SK-N-SH treated with all-trans-retinoic acid at 6 μM for 48 hours (cell line): Measurements from ENCODE around the gene LINGO3.
"Not testable (repeated sequence)": the region's sequence is repeated elsewhere in the genome, so short reads cannot be mapped to it uniquely, and the experiment has no call there.

Experiments
- ATAC-seq: fragments of 200-7000 bp; cut with Tn5 transposase; 3 replicates; pipeline ENCODE4 v1.9.1; 2020; ENCODE audit warnings: mild to moderate bottlenecking, moderate library complexity
- ARNTL ChIP-seq: fragments of 450-650 bp; formaldehyde crosslinking; IDR thresholded peaks from 2 replicates; pipeline ENCODE4 v1.5.0; 2020; ENCODE audit warnings: low read depth, mild to moderate bottlenecking, moderate library complexity, borderline replicate concordance
- BACH2 ChIP-seq: fragments of 250-450 bp; sonication (Bioruptor Pico); IDR thresholded peaks from 2 replicates; pipeline ENCODE4 v1.9.0; 2021; ENCODE audit warnings: mild to moderate bottlenecking, borderline replicate concordance
- CREB5 ChIP-seq: fragments of 250-450 bp; sonication (Bioruptor Pico); IDR thresholded peaks from 2 replicates; pipeline ENCODE4 v1.5.1; 2020; ENCODE audit warnings: low read depth, mild to moderate bottlenecking, moderate library complexity
- CSDC2 ChIP-seq: fragments of 250-450 bp; sonication (Bioruptor Pico); IDR thresholded peaks from 2 replicates; pipeline ENCODE4 v1.5.0; 2020; ENCODE audit warnings: mild to moderate bottlenecking, moderate library complexity
- CSRNP3 ChIP-seq: fragments of 250-450 bp; sonication (Bioruptor Pico); IDR thresholded peaks from 2 replicates; pipeline ENCODE4 v1.5.1; 2021; ENCODE audit warnings: mild to moderate bottlenecking, moderate library complexity
- ESRRG ChIP-seq: fragments of 250-450 bp; sonication (Bioruptor Pico); IDR thresholded peaks from 2 replicates; pipeline ENCODE4 v1.6.1; 2021; ENCODE audit warnings: mild to moderate bottlenecking
- GLIS3 ChIP-seq: fragments of 250-450 bp; sonication (Bioruptor Pico); IDR thresholded peaks from 2 replicates; pipeline ENCODE4 v1.5.0; 2020; ENCODE audit warnings: mild to moderate bottlenecking, moderate library complexity
- ISL1 ChIP-seq: fragments of 250-450 bp; sonication (Bioruptor Pico); IDR thresholded peaks from 2 replicates; pipeline ENCODE4 v2.1.2; 2022; ENCODE audit warnings: mild to moderate bottlenecking, moderate library complexity
- OSR1 ChIP-seq: fragments of 250-450 bp; sonication (Bioruptor Pico); IDR thresholded peaks from 2 replicates; pipeline ENCODE4 v1.8.0; 2022; ENCODE audit warnings: moderate library complexity, mild to moderate bottlenecking, inconsistent platforms
- PATZ1 ChIP-seq: fragments of 250-450 bp; sonication (Bioruptor Pico); IDR thresholded peaks from 2 replicates; pipeline ENCODE4 v1.8.0; 2020; ENCODE audit warnings: mild to moderate bottlenecking, moderate library complexity, borderline replicate concordance
- POU6F1 ChIP-seq: fragments of 250-450 bp; sonication (Bioruptor Pico); IDR thresholded peaks from 2 replicates; pipeline ENCODE4 v1.8.0; 2021; ENCODE audit warnings: low read depth, mild to moderate bottlenecking, moderate library complexity, borderline replicate concordance
- PPARA ChIP-seq: fragments of 250-450 bp; sonication (Bioruptor Pico); IDR thresholded peaks from 2 replicates; pipeline ENCODE4 v1.5.0; 2020; ENCODE audit warnings: mild to moderate bottlenecking, borderline replicate concordance
- RARB ChIP-seq: fragments of 250-450 bp; sonication (Bioruptor Pico); IDR thresholded peaks from 2 replicates; pipeline ENCODE4 v1.8.0; 2021; ENCODE audit warnings: mild to moderate bottlenecking, moderate library complexity
- SNAI2 ChIP-seq: fragments of 250-450 bp; sonication (Bioruptor Pico); IDR thresholded peaks from 2 replicates; pipeline ENCODE4 v1.5.0; 2020; ENCODE audit warnings: mild to moderate bottlenecking, moderate library complexity
- TCF4 ChIP-seq: fragments of 250-450 bp; sonication (Bioruptor Pico); IDR thresholded peaks from 2 replicates; pipeline ENCODE4 v1.8.0; 2021; ENCODE audit warnings: mild to moderate bottlenecking, moderate library complexity, borderline replicate concordance
- TOX ChIP-seq: fragments of 250-450 bp; sonication (Bioruptor Pico); IDR thresholded peaks from 2 replicates; pipeline ENCODE4 v1.8.0; 2021; ENCODE audit warnings: mild to moderate bottlenecking, moderate library complexity, borderline replicate concordance
- TSHZ2 ChIP-seq: fragments of 250-450 bp; sonication (Bioruptor Pico); IDR thresholded peaks from 2 replicates; pipeline ENCODE4 v1.5.0; 2020; ENCODE audit warnings: mild to moderate bottlenecking, moderate library complexity
- ZC3H10 ChIP-seq: fragments of 250-450 bp; sonication (Bioruptor Pico); IDR thresholded peaks from 2 replicates; pipeline ENCODE4 v1.5.1; 2021; ENCODE audit warnings: mild to moderate bottlenecking, moderate library complexity
- ZFP3 ChIP-seq: fragments of 250-450 bp; sonication (Bioruptor Pico); IDR thresholded peaks from 2 replicates; pipeline ENCODE4 v1.5.0; 2020; ENCODE audit warnings: mild to moderate bottlenecking, moderate library complexity
- ZFP30 ChIP-seq: fragments of 450-650 bp; formaldehyde crosslinking; IDR thresholded peaks from 2 replicates; pipeline ENCODE4 v1.5.0; 2022; ENCODE audit warnings: mild to moderate bottlenecking, moderate library complexity
- ZNF565 ChIP-seq: fragments of 450-650 bp; formaldehyde crosslinking; conservative IDR thresholded peaks from 2 replicates; pipeline ENCODE4 v1.5.0; 2020; ENCODE audit warnings: low read depth, mild to moderate bottlenecking, moderate library complexity
- ZNF70 ChIP-seq: fragments of 450-650 bp; formaldehyde crosslinking; IDR thresholded peaks from 2 replicates; pipeline ENCODE4 v1.5.0; 2020; ENCODE audit warnings: mild to moderate bottlenecking, moderate library complexity

LINGO3 gene

GRCh38 chr19:2350656-2351055 is 42.7 kb upstream of the LINGO3 start:
- no peak for TF ChIP-seq RARB (CRISPR knock-in tag)
- no peak for TF ChIP-seq ESRRG
- no peak for TF ChIP-seq POU6F1 (CRISPR knock-in tag)
- no peak for ATAC-seq

GRCh38 chr19:2349818-2350217 is 41.9 kb upstream of the LINGO3 start:
- not testable (repeated sequence) for ATAC-seq

GRCh38 chr19:2345794-2346663 is 38.1 kb upstream of the LINGO3 start:
- ATAC-seq = no peak
- TF ChIP-seq BACH2 (CRISPR knock-in tag) (no peak), CREB5 (no peak), ARNTL (CRISPR knock-in tag) (no peak)

GRCh38 chr19:2345076-2345475 is 37.1 kb upstream of the LINGO3 start:
- TF ChIP-seq BACH2 (CRISPR knock-in tag) (no peak), OSR1 (CRISPR knock-in tag) (no peak), RARB (CRISPR knock-in tag) (no peak), ZFP3 (CRISPR knock-in tag) (no peak), ZNF70 (CRISPR knock-in tag) (no peak), TOX (CRISPR knock-in tag) (no peak), SNAI2 (CRISPR knock-in tag) (no peak), PPARA (CRISPR knock-in tag) (no peak), CSDC2 (CRISPR knock-in tag) (no peak), ZC3H10 (CRISPR knock-in tag) (no peak), TSHZ2 (no peak), ARNTL (CRISPR knock-in tag) (no peak), GLIS3 (CRISPR knock-in tag) (no peak), TCF4 (CRISPR knock-in tag) (no peak), ZNF565 (CRISPR knock-in tag) (no peak), ESRRG (no peak), CREB5 (no peak), ZFP30 (CRISPR knock-in tag) (no peak), ISL1 (no peak)
- no peak for ATAC-seq

GRCh38 chr19:2344381-2344870 is 36.5 kb upstream of the LINGO3 start:
- ATAC-seq = no peak
- no peak for TF ChIP-seq SNAI2 (CRISPR knock-in tag)
- no peak for TF ChIP-seq ZFP3 (CRISPR knock-in tag)
- no peak for TF ChIP-seq ZC3H10 (CRISPR knock-in tag)
- no peak for TF ChIP-seq PATZ1 (CRISPR knock-in tag)
- no peak for TF ChIP-seq ISL1
- no peak for TF ChIP-seq CSRNP3 (CRISPR knock-in tag)
- TF ChIP-seq OSR1 (CRISPR knock-in tag) = no peak
- TF ChIP-seq, all 23 proteins: peak for 0
